22Rv1 (cell line): Measurements from ENCODE around the gene PTCH1.

Source experiments
- H3K27ac ChIP-seq: fragments of 450-650 bp; 2 replicates; pipeline ENCODE4 v1.5.1; 2017
- CTCF ChIP-seq: fragments of 450-650 bp; IDR thresholded peaks from 2 replicates; pipeline ENCODE4 v1.5.1; 2017; ENCODE audit warnings: mild to moderate bottlenecking
- ZFX ChIP-seq: fragments of 450-650 bp; IDR thresholded peaks from 2 replicates; pipeline ENCODE4 v1.6.1; 2017; ENCODE audit warnings: antibody characterized with exemption, borderline replicate concordance

Gene PTCH1

GRCh38 chr9:95437559-95437958 lies 79.2 kb downstream of the PTCH1 start:
- H3K27ac ChIP-seq = no peak overlapping the region
- TF ChIP-seq ZFX (no peak), CTCF (no peak)

DNA sequence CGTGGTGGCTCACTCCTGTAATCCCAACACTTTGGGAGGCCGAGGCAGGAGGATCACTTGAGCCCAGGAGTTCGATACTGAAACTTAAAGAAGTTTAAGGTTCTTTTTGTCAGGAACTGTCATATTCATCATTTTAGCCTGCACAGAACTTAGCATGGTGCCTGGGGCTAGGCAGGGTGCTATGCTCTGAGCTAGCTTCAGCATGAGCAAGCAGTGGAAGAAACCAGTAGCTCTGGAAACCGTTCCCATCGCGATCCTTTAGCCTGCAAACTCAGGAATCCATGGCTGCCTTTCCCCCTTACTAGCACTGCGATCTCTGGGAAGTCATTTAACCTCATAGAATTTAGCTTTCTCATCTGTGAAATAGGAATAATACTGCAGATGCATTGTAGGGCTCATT lies 80.4 kb downstream of the PTCH1 start:
- no peak overlapping the region for H3K27ac ChIP-seq

DNA sequence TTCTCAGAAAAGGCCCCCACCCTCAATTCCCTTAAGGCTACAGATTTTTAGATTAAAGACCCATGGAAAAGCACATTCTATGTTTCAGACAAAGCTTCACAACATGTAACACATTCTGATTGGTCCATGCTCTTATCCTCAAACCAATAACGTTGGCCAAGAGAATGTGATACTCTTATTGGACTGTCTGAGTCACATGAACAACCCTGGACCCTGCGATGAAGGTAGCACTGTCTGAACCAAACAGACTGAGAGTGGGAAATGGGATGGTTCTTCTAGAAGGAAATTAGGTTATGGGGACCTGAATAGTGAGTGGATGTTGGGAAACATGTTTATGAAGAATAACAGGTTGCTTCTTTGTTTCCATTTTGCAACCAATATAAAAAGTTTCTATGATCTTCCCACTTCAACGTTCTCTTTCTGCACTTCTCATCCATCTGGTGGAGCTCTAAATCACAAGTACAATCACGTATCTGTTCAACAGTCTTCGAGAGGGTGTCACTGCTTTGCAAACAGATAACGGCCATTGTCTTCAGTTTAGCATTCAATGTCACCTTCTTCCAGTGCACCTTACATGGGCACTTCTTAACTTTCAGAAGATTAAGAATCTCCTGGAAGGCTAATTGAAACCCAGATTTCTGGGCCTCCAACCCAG lies 81.6 kb downstream of the PTCH1 start:
- no peak for TF ChIP-seq ZFX
- TF ChIP-seq CTCF = no peak
- H3K27ac ChIP-seq = no peak overlapping the region

More for the DNA sequence above, 80.4 kb downstream of the PTCH1 start:
- TF ChIP-seq CTCF (no peak), ZFX (no peak)

- no peak for TF ChIP-seq CTCF
- TF ChIP-seq ZFX = no peak
- H3K27ac ChIP-seq = no peak overlapping the region
Observed at GRCh38 chr9:95434116-95435073, 82.4 kb downstream of the PTCH1 start.

- TF ChIP-seq ZFX = no peak
- no peak for TF ChIP-seq CTCF
- no peak overlapping the region for H3K27ac ChIP-seq
Observed at GRCh38 chr9:95433096-95433819, 83.5 kb downstream of the PTCH1 start.

GRCh38 chr9:95431286-95431685 lies 85.5 kb downstream of the PTCH1 start:
- H3K27ac ChIP-seq = no peak overlapping the region
- TF ChIP-seq CTCF = no peak
- no peak for TF ChIP-seq ZFX
